Esophagus (tissue), 2 donors: Measurements from ENCODE around the gene IP6K2. TPM values are rescaled to one million over a fixed set of nuclear protein-coding genes. Genes with fewer than 3 reads are reported as not detected.
"Not testable (repeated sequence)": the region's sequence is repeated elsewhere in the genome, so short reads cannot be mapped to it uniquely, and the experiment has no call there.

Source experiments
- H3K27ac ChIP-seq, 2 donors: one replicate each; pipeline ENCODE4 v1.5.1; 2013; ENCODE audit warnings: low read depth in 2 of 2, mild to moderate bottlenecking in 2 of 2, inconsistent platforms in 1 of 2, low read length in 1 of 2, moderate library complexity in 1 of 2
- H3K27me3 ChIP-seq, 2 donors: one replicate each; pipeline ENCODE4 v1.6.1; 2013; ENCODE audit warnings: low read length in 2 of 2, control low read depth in 1 of 2, mild to moderate bottlenecking in 1 of 2; ENCODE audit not compliant: insufficient read depth in 2 of 2, control insufficient read depth in 1 of 2
- H3K36me3 ChIP-seq, 2 donors: one replicate each; pipeline ENCODE4 v1.6.1; 2013; ENCODE audit warnings: low read length in 1 of 2; ENCODE audit not compliant: control insufficient read depth in 2 of 2, insufficient read depth in 2 of 2
- H3K4me1 ChIP-seq, 2 donors: one replicate each; pipeline ENCODE4 v1.6.1; 2013; ENCODE audit warnings: low read length in 1 of 2; ENCODE audit not compliant: control insufficient read depth in 2 of 2, insufficient read depth in 2 of 2
- H3K4me3 ChIP-seq, 2 donors: one replicate each; pipeline ENCODE4 v1.5.1; 2013; ENCODE audit warnings: low read length in 2 of 2, mild to moderate bottlenecking in 2 of 2, low read depth in 1 of 2, moderate library complexity in 1 of 2
- H3K9me3 ChIP-seq, 2 donors: one replicate each; pipeline ENCODE4 v1.6.1; 2013; ENCODE audit warnings: mild to moderate bottlenecking in 2 of 2, low read depth in 1 of 2, low read length in 1 of 2, moderate library complexity in 1 of 2; ENCODE audit not compliant: control insufficient read depth in 2 of 2, insufficient read depth in 1 of 2
- WGBS, 2 donors: extraction: QIAGEN DNeasy Blood & Tissue Kit; methylation state at CpG; one replicate each; pipeline ENCODE4 v1.1.7; 2013; 5-methylcytosine and 5-hydroxymethylcytosine counted together
- polyA plus RNA-seq, 2 donors: library from polyadenylated mRNA; stranded (reverse); fragments of 200-250 nt; gene quantifications; one replicate each; pipeline ENCODE4 v1.2.3, GENCODE V29; 2013
- donor health status: healthy with polysubstance abuse.
- donor health status: Bipolar disorder and iron deficiency.

Gene IP6K2, protein sequence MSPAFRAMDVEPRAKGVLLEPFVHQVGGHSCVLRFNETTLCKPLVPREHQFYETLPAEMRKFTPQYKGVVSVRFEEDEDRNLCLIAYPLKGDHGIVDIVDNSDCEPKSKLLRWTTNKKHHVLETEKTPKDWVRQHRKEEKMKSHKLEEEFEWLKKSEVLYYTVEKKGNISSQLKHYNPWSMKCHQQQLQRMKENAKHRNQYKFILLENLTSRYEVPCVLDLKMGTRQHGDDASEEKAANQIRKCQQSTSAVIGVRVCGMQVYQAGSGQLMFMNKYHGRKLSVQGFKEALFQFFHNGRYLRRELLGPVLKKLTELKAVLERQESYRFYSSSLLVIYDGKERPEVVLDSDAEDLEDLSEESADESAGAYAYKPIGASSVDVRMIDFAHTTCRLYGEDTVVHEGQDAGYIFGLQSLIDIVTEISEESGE
- polyA plus RNA-seq, result 100 to 1,000 TPM in 1 of 2 donors, 10 to 100 TPM in 1; 67.8 to 110 TPM

DNA sequence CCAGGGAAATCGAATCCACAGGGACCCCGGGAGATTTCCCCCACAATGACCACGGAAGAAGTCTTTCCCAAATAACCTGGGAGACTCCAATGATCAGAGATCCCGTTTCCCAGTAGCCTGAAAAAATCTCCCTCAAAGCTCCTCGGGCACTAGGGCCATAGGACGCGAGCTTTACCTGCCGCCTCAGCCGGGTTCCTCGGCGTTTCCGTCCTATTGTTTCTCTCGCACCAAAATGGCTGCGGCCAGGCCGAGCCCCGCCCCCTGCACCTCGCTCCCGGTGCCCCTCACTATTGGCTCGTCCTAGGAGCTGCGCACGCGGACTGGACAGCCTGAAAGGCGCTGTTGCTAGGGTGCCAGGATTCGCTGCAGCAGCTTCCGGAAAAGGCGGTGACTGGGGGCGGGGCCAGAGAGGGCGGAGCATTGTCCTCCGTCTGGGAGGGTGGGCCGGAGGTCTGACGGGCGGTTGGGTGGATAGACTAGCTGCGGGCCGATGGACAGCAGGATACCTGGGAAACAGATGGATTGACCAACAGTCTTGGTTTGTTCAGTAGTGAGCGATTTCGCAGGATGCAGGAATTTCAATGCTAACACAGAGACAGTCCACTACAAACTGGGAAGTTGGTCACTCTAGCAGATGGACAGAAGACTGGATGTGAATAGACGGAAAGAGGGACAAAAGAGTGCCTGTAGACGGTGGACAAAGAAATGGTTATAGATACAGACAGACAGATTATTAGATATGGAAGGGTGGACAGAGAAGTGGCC, at the start of gene IP6K2:
IP6K2 (minus strand) TSS at position 240 of the 765 bp plus-strand sequence. CDS start 21,930 bp downstream, outside the sequence.
- Histone ChIP-seq H3K9me3 (no peaks in the 10 kb centered on the region), H3K36me3 (peaks cover 0 to 11% of the 10 kb centered on the region in 2 donors), H3K27me3 (no peaks in the 10 kb centered on the region), H3K27ac (peak within 1 kb of the TSS; percentile 79 to 92), H3K4me1 (peaks cover 3 to 10% of the 10 kb centered on the region in 2 donors), H3K4me3 (peak within 1 kb of the TSS; percentile 87 to 99)
- 1 to 2% methylated on average over 38 of the region's 38 CpGs for WGBS, 2 donors

DNA sequence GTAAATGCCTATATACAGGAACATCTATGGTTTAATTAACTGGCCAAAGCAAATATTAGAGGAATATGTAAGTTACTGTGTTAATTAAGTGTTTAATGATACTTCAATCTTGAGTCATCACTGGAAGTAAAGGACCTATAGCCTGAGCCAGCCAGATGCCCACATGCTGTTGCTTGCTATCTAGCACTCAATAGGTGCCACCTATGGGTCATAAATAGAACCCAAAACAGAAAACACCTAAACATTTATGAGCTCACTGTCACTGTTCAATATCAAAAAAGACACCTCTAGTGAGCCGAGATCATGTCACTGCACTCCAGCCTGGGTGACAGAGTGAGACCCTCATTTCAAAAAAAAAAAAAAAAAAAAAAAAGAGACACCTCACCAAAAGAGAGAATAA, 48.4 kb upstream of the IP6K2 start:
- peaks cover 6 to 8% of the 10 kb centered on the region in 2 donors for H3K36me3 ChIP-seq

DNA sequence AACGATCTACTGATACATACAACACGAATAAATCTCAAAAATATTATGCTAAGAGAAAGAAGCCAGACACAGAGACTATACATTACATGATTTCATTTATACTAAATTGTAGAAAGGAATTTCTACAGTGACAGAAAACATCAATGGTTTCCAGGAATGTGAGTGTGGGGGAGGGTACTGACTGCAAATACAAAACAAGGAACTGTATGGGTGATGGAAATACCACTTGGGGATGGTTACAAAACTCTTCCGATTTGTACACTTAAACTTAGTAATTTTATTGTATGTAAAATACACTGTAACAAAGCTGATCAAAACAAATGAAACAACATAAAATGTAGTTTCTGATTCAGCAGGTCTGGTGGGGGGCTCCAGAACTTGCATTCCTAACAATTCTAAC, 45.8 kb upstream of the IP6K2 start:
- Histone ChIP-seq H3K9me3 (no peaks in the 10 kb centered on the region), H3K27ac (no peak overlapping the region), H3K4me3 (no peak overlapping the region), H3K27me3 (no peaks in the 10 kb centered on the region), H3K36me3 (peaks cover 0 to 8% of the 10 kb centered on the region in 2 donors), H3K4me1 (no peaks in the 10 kb centered on the region)
- 91 to 94% methylated on average over 3 of the region's 3 CpGs for WGBS, 2 donors

More for the DNA sequence above, 48.4 kb upstream of the IP6K2 start:
- H3K27ac ChIP-seq, result no peak overlapping the region
- no peaks in the 10 kb centered on the region for H3K4me1 ChIP-seq
- H3K9me3 ChIP-seq, result no peaks in the 10 kb centered on the region
- no peak overlapping the region for H3K4me3 ChIP-seq
- no peaks in the 10 kb centered on the region for H3K27me3 ChIP-seq
- 65 to 72% methylated on average over 1 of the region's 1 CpG for WGBS, 2 donors

DNA sequence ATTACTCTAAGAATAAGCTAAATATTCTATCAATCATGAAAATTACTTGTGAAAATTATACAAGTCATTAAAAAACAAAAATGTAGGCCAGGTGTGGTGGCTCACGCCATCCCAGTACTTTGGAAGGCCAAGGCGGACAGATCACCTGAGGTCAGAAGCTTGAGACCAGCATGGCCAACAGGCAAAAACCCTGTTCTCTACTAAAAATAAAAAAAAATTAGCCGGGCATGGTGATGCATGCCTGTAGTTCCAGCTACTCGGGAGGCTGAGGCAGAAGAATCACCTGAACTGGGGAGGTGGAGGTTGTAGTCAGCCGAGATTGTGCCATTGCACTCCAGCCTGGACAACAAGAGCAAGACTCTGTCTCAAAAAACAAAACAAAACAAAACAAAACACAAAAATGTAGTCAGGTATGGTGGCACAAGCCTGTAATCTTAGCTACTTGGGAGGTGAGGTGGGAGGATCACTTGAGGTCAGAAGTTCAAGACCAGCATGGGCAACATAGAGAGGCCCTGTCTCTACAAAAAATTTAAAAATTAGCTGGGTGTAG, 43.0 kb upstream of the IP6K2 start:
- not testable (repeated sequence) for H3K9me3 ChIP-seq, H3K27me3 ChIP-seq, H3K36me3 ChIP-seq, H3K4me1 ChIP-seq, H3K4me3 ChIP-seq, H3K27ac ChIP-seq
- WGBS, 2 donors, result 93 to 95% methylated on average over 5 of the region's 5 CpGs

- H3K27me3 ChIP-seq, H3K4me1 ChIP-seq, H3K36me3 ChIP-seq, H3K4me3 ChIP-seq, H3K9me3 ChIP-seq, H3K27ac ChIP-seq: not testable (repeated sequence)
- whole genome bisulfite sequencing, 2 donors, result 89 to 90% methylated on average over 6 of the region's 6 CpGs
Observed at GRCh38 chr3:48759531-48759930, 42.5 kb upstream of the IP6K2 start.

DNA sequence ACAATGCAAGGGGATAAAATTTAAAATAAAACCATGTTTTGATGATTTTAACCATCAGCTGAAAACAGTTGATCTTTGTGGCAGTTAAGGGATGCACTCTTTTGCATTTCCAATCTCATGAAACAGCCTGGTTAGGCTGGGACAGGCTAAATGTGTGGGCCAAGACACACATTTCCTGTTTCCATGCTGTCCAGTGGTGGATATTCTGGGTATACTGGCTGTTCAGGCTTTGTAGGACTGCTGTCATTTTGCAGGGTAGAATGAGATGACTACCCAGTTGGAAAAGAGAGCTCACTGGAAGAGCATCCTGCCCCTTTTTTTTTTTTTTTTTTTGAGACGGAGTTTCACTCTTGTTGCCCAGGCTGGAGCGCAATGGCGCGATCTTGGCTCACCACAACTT, 42.0 kb upstream of the IP6K2 start:
- no peaks in the 10 kb centered on the region for H3K27me3 ChIP-seq
- H3K36me3 ChIP-seq, result peaks cover 0 to 5% of the 10 kb centered on the region in 2 donors
- WGBS, 2 donors, result 97 to 100% methylated on average over 3 to 4 of the region's 4 CpGs
- H3K27ac ChIP-seq, result no peak overlapping the region
- H3K4me3 ChIP-seq, result no peak overlapping the region
- H3K9me3 ChIP-seq, result no peaks in the 10 kb centered on the region
- H3K4me1 ChIP-seq, result no peaks in the 10 kb centered on the region

DNA sequence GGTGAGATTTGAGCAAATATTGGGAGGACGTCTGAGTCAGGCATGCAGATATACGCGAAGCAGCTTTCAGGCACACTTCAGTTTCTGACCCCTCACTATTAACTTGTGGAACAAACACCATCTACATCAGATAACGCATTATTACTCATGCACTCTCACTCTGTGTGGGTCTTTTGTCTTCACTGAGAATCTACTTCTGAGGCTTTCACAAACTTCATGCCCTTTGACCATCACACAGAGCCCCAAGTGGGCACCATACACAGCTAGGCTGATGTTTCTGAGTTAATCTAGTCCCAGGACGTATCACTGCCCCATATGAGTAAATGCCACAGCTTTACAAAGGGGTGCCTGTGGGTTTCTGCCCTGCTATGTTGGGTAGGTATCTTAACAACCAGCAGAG, 39.6 kb upstream of the IP6K2 start:
- Histone ChIP-seq H3K36me3 (peaks cover 0 to 8% of the 10 kb centered on the region in 2 donors), H3K4me1 (no peaks in the 10 kb centered on the region), H3K27me3 (no peaks in the 10 kb centered on the region), H3K4me3 (no peak overlapping the region), H3K9me3 (no peaks in the 10 kb centered on the region), H3K27ac (no peak overlapping the region)
- 89 to 90% methylated on average over 5 of the region's 5 CpGs for WGBS, 2 donors

GRCh38 chr3:48750856-48751255, 33.8 kb upstream of the IP6K2 start:
- WGBS, 2 donors, result 70 to 78% methylated on average over 1 of the region's 1 CpG
- Histone ChIP-seq H3K9me3 (no peaks in the 10 kb centered on the region), H3K27me3 (no peaks in the 10 kb centered on the region), H3K36me3 (peaks cover 0 to 17% of the 10 kb centered on the region in 2 donors), H3K4me1 (no peaks in the 10 kb centered on the region), H3K27ac (no peak overlapping the region), H3K4me3 (no peak overlapping the region)

GRCh38 chr3:48748754-48749153, 31.7 kb upstream of the IP6K2 start:
- Histone ChIP-seq H3K27me3 (no peaks in the 10 kb centered on the region), H3K9me3 (no peaks in the 10 kb centered on the region), H3K4me3 (no peak overlapping the region), H3K27ac (no peak overlapping the region), H3K4me1 (no peaks in the 10 kb centered on the region), H3K36me3 (peaks cover 0 to 17% of the 10 kb centered on the region in 2 donors)
- WGBS, 2 donors, result 90 to 92% methylated on average over 3 of the region's 3 CpGs
